ENCODE measurements around the gene OLFML2B.

Gene OLFML2B

DNA sequence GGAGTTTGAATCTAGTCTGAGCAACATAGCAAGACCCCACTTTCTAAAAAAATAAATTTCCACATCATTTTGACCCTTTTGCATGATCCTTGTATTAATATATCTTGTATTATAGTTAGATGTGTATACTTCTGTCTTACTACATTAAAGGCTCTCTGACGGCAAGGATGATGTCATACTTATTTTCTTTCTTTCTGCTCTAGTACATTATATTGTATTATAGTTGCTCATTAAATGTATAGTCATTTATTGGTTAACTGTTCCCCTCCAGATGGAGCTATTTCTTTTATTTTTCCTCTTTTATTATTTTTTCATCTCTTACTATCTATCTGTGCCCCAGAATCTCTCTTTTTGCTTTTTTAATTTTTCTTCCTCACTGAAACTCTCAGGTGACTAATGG, 15.0 kb upstream of the OLFML2B start:
- TF ChIP-seq, protein P1, sequence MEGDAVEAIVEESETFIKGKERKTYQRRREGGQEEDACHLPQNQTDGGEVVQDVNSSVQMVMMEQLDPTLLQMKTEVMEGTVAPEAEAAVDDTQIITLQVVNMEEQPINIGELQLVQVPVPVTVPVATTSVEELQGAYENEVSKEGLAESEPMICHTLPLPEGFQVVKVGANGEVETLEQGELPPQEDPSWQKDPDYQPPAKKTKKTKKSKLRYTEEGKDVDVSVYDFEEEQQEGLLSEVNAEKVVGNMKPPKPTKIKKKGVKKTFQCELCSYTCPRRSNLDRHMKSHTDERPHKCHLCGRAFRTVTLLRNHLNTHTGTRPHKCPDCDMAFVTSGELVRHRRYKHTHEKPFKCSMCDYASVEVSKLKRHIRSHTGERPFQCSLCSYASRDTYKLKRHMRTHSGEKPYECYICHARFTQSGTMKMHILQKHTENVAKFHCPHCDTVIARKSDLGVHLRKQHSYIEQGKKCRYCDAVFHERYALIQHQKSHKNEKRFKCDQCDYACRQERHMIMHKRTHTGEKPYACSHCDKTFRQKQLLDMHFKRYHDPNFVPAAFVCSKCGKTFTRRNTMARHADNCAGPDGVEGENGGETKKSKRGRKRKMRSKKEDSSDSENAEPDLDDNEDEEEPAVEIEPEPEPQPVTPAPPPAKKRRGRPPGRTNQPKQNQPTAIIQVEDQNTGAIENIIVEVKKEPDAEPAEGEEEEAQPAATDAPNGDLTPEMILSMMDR (IDR thresholded peaks at IDR 0.05; ENCODE audit: low read depth, low read length, missing control alignments) = no peak
- in situ Hi-C loops (cut with HindIII; ENCODE audit: low sequenced_read_pairs) = no loop called here
- no peak for DNase-seq (ENCODE audit: low read depth)
- no peak overlapping the region for H3K4me3 ChIP-seq (ENCODE audit: low read depth, low read length)

DNA sequence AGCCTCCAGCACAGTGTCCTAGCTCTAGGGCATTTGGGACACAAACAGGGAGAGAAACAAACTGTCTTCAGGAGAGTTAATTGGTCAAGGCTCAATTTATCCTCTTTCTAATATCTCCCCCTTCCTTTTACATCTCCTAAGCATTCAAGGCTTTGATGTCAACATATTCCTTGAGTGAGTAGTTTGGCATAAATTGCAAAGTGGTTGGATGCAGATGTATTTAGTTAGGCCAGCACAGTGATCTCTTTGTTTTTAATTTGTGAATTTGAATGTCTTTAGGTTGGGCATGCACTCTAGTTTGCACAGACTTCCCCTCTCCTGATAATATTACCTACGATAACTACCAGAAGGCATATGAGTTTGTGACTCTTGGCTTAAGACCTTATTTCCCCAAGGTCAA, 12.5 kb upstream of the OLFML2B start:
- TF ChIP-seq, protein P1 (IDR thresholded peaks at IDR 0.05; ENCODE audit: low read depth, low read length, missing control alignments) = no peak
- H3K4me3 ChIP-seq (ENCODE audit: low read depth, low read length) = no peak overlapping the region
- no peak for DNase-seq (ENCODE audit: low read depth)
- in situ Hi-C loops (cut with HindIII; ENCODE audit: low sequenced_read_pairs) = no loop called here

DNA sequence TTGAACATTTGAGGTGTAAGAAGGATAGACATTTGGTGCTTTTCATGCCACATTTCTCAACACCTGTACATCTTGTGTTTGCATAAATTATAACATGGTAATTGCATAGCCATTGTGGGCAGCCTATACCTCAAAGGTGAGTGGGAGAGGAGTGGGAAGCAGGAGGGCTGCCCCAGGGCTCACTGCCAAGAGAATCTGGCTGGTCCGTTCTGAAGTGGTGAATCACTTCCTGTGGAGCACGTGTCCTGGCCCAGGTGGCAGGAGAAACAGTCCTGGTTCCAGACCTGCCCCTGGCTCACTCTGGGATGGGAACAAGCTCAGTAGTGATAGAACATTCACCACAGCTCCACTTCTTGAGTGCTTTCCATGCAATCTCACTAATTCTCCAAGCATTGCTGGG, 11.6 kb upstream of the OLFML2B start:
- no peak overlapping the region for H3K4me3 ChIP-seq (ENCODE audit: low read depth, low read length)
- no peak for DNase-seq (ENCODE audit: low read depth)
- in situ Hi-C loops (cut with HindIII; ENCODE audit: low sequenced_read_pairs) = no loop called here
- TF ChIP-seq, protein P1 (IDR thresholded peaks at IDR 0.05; ENCODE audit: low read depth, low read length, missing control alignments) = no peak

DNA sequence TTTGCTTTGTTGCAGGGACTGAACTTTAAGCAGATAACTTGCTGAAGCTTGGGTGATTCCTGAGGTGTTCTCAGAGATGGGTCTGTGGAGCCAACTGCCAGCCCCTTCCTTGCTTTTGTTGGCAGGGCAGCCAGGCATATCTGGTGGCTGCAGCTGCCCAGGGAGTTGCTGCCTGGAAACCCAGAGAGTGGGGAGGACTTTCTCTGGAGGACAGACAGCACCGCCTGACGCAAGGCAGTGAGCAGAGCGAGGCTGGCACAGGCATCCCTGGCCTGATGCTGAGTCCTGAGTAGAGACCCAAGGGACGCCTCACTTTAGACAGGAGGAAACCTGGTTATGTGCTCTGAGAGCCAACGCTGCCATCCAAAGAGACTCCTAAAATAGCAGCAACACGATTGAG, 9.8 kb upstream of the OLFML2B start:
- DNase-seq (ENCODE audit: low read depth) = no peak
- TF ChIP-seq, protein P1 (IDR thresholded peaks at IDR 0.05; ENCODE audit: low read depth, low read length, missing control alignments) = no peak
- in situ Hi-C loops (cut with HindIII; ENCODE audit: low sequenced_read_pairs) = no loop called here
- H3K4me3 ChIP-seq (ENCODE audit: low read depth, low read length) = no peak overlapping the region

DNA sequence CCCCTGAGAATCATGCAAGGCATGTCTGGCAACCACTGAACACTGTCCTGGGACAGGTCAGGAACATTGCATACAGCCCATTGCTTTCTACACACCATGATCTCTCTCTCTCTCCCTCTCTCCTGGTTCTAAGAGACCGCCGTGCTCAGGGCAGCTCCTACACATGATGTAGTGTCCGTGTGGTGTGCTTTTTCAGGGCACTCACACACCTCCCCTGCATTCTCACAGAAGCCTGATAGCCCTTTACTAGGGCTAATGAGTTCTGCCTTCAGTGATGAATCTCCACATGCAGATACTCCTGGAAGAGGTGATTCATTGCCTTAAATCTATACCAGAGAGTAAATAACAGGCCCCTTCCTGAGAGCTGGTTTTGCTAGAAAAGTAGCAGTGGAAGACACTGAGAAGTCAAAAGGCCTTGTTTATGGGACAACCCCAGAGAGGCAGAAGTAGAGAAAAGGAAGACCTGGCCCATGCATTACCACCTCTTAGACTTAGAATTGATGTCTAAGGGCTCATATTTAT, 7.2 kb upstream of the OLFML2B start:
- in situ Hi-C loops (cut with HindIII; ENCODE audit: low sequenced_read_pairs) = no loop called here
- no peak overlapping the region for H3K4me3 ChIP-seq (ENCODE audit: low read depth, low read length)
- DNase-seq (ENCODE audit: low read depth) = no peak
- TF ChIP-seq, protein P1 (IDR thresholded peaks at IDR 0.05; ENCODE audit: low read depth, low read length, missing control alignments) = no peak

DNA sequence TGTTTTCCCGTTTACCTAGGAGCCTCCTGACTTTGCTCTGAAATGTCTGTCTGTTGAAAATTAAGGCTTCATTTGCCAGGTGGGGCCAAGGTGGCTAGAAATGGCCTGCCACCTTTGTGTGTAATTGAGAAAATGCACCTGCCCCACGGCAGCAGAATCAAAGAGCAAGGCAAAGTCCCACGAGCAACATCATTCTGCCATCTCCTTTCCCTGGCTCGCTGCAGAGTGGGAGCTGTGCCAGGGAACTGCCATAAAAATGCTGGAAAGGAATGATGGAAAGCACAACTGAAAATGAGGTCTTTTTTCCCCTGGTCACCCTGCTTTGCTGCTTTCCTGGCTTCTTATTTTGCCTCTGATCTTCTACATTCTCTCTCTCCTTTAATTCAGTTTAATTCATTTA, 5.5 kb upstream of the OLFML2B start:
- TF ChIP-seq, protein P1 (IDR thresholded peaks at IDR 0.05; ENCODE audit: low read depth, low read length, missing control alignments) = no peak
- in situ Hi-C loops (cut with HindIII; ENCODE audit: low sequenced_read_pairs) = no loop called here
- no peak for DNase-seq (ENCODE audit: low read depth)

DNA sequence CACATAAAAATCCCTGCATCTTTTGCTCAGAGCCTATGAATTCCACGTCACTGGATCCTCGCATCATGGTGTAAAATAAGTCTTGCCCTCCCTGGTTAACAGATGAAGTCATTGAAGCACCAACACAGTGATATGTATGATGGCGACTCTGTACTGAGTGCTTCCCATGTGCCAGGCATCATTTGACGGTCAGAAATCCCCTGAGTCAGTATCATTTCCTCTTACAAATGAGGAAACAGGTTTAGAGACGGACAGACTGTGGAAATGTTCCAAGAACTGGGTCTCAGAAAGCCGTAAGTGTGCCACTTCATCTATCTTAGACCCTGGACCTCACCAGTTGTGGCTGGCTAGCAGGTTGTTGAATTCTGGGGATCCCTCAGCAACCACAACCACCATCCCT, 5.1 kb upstream of the OLFML2B start:
- DNase-seq (ENCODE audit: low read depth) = no peak
- TF ChIP-seq, protein P1 (IDR thresholded peaks at IDR 0.05; ENCODE audit: low read depth, low read length, missing control alignments) = no peak
- no peak overlapping the region for H3K4me3 ChIP-seq (ENCODE audit: low read depth, low read length)
- in situ Hi-C loops (cut with HindIII; ENCODE audit: low sequenced_read_pairs) = no loop called here

More for the DNA sequence above, 5.5 kb upstream of the OLFML2B start:
- no peak overlapping the region for H3K4me3 ChIP-seq (ENCODE audit: low read depth, low read length)

Data from astrocyte of the cerebellum (primary cell).